ENCODE results near the gene HNF1A. TPM values are rescaled to one million over a fixed set of nuclear protein-coding genes. Genes with fewer than 3 reads are reported as not detected.

Gene HNF1A
- total RNA-seq, 1 donor from 2014 or later: not detected

DNA sequence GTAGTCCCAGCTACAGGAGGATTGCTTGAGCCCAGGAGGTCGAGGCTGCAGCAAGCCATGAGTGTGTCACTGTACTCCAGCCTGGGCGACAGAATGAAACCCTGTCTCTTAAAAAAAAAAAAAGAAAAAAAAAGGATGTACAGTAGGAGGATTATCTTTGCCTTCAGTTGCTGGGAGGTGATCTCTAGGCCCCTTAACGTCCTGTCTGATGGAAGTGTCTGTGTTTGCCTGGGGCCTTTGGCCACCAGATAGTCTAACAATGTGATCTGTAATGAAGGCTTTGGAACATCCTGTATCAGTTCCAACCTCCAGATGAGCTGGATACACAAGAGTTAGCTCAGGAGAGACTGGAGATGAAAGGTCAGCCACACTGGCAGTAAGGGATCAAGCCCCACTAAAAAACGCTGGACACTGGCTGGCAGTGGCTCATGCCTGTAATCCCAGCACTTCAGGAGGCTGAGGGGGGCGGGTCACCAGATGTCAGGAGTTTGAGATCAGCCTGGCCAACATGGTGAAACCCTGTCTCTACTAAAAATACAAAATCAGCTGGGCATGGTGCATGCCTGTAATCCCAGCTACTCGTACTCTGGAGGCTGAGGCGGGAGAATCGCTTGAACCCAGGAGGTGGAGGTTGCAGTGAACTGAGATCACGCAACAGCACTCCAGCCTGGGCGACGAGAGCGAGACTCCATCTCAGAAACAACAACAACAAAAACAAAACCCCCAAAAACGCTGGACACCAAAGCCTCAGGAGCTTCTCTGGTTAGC is 19.0 kb upstream of the HNF1A start:
- Mint-ChIP-seq H3K9me3 (ENCODE audit: unreplicated experiment) (no peaks in the 10 kb centered on the region), H3K36me3 (ENCODE audit: unreplicated experiment) (no peaks in the 10 kb centered on the region), H3K27me3 (ENCODE audit: unreplicated experiment) (peaks cover 4% of the 10 kb centered on the region), H3K4me3 (ENCODE audit: unreplicated experiment) (no peak overlapping the region), H3K27ac (ENCODE audit: unreplicated experiment) (no peak overlapping the region), H3K4me1 (ENCODE audit: low read depth, unreplicated experiment) (no peaks in the 10 kb centered on the region)
- no peak for DNase-seq
- no peak for TF ChIP-seq CTCF (IDR thresholded peaks at IDR 0.05; ENCODE audit: partially characterized antibody, unreplicated experiment)

- DNase-seq: no peak
- no peak overlapping the region for H3K4me3 Mint-ChIP-seq (ENCODE audit: unreplicated experiment)
- TF ChIP-seq CTCF (IDR thresholded peaks at IDR 0.05; ENCODE audit: partially characterized antibody, unreplicated experiment): no peak
- H3K9me3 Mint-ChIP-seq (ENCODE audit: unreplicated experiment): no peaks in the 10 kb centered on the region
- H3K27ac Mint-ChIP-seq (ENCODE audit: unreplicated experiment): no peak overlapping the region
- no peaks in the 10 kb centered on the region for H3K36me3 Mint-ChIP-seq (ENCODE audit: unreplicated experiment)
- peaks cover 4% of the 10 kb centered on the region for H3K27me3 Mint-ChIP-seq (ENCODE audit: unreplicated experiment)
- H3K4me1 Mint-ChIP-seq (ENCODE audit: low read depth, unreplicated experiment): no peaks in the 10 kb centered on the region
Measured at GRCh38 chr12:120960657-120961056, 17.7 kb upstream of the HNF1A start.

DNA sequence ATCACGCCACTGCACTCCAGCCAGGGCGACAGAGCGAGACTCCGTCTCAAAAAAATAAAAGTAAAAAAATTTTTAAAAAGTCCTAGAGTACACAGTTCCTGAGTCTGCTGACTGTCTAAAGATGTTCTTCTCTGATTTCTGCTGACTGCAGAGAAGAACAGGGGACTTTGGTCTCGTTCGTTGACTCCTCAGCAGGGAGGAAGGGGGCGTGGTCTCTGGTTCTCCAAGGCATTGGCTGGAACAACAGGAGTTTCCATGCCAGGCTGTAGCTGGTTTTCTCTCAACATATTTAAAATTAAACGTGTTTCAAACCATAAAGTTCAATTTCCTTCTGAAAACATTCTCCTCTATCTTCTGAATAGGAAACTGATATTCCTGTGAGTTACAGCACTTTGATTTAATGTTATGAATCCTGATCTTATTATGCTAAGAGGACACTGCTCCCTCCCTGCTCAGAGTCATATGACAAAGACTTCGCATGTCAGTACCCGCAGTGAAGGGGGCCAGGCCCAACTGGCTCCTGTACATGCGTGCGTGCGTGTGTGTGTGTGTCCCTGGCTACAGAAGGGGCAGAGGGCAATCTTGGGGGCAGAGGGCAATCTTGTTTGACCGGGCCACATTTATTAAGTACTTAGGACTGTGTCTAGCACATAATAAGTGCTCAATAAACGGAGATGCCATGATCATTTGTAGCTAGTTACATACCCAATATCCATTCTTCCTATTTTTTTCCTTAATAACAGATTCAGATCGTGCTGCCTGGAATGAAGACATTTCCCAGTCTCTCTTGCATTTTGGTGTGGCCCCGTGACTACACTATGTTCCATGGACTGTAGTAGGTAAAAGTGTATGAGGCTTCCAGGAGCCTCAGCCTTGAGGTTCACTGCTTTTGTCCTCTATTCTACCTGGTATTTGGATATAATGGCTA is 16.5 kb upstream of the HNF1A start:
- TF ChIP-seq CTCF (IDR thresholded peaks at IDR 0.05; ENCODE audit: partially characterized antibody, unreplicated experiment): no peak
- Mint-ChIP-seq H3K9me3 (ENCODE audit: unreplicated experiment) (no peaks in the 10 kb centered on the region), H3K27ac (ENCODE audit: unreplicated experiment) (no peak overlapping the region), H3K36me3 (ENCODE audit: unreplicated experiment) (no peaks in the 10 kb centered on the region), H3K4me3 (ENCODE audit: unreplicated experiment) (no peak overlapping the region), H3K4me1 (ENCODE audit: low read depth, unreplicated experiment) (no peaks in the 10 kb centered on the region), H3K27me3 (ENCODE audit: unreplicated experiment) (peaks cover 4% of the 10 kb centered on the region)
- no peak for DNase-seq

DNA sequence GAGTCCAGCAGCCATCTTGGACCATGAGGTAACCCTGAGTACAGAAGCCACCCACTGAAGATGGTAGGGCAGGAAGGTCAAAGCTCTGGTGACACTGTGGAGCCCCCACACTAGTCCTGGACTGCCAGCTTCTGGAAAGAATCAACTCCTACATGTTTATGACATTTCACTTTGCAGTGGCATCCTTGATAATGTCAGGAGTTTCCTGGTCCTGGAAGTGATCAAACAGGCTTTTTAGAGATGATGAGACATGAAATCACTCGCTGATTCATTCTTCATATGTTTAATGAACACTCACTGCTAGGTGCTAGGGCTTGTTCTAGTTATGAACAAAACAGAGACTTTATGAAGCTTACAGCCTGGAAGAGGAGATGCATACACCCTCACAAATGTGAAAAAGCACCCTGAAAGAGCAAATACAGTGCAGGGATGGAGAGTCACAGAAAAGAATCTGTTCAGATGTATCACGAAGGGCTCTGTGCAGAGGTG is 15.8 kb upstream of the HNF1A start:
- Mint-ChIP-seq H3K4me3 (ENCODE audit: unreplicated experiment) (no peak overlapping the region), H3K36me3 (ENCODE audit: unreplicated experiment) (no peaks in the 10 kb centered on the region), H3K4me1 (ENCODE audit: low read depth, unreplicated experiment) (no peaks in the 10 kb centered on the region), H3K27ac (ENCODE audit: unreplicated experiment) (no peak overlapping the region), H3K9me3 (ENCODE audit: unreplicated experiment) (no peaks in the 10 kb centered on the region), H3K27me3 (ENCODE audit: unreplicated experiment) (peaks cover 4% of the 10 kb centered on the region)
- DNase-seq: no peak
- TF ChIP-seq CTCF (IDR thresholded peaks at IDR 0.05; ENCODE audit: partially characterized antibody, unreplicated experiment): no peak

Measured in glutamatergic neuron (in vitro differentiated cells).